Measurements from ENCODE around the gene CA4.

The CA4 gene

GRCh38 chr17:60173304-60173819 is 23.6 kb downstream of the CA4 start (continued):
- TF ChIP-seq, protein P1, sequence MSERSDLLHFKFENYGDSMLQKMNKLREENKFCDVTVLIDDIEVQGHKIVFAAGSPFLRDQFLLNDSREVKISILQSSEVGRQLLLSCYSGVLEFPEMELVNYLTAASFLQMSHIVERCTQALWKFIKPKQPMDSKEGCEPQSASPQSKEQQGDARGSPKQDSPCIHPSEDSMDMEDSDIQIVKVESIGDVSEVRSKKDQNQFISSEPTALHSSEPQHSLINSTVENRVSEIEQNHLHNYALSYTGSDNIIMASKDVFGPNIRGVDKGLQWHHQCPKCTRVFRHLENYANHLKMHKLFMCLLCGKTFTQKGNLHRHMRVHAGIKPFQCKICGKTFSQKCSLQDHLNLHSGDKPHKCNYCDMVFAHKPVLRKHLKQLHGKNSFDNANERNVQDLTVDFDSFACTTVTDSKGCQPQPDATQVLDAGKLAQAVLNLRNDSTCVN (tag by site-specific recombination; optimal IDR thresholded peaks at IDR 0.05): no peak
- TF ChIP-seq ZFP3 (tag by site-specific recombination; IDR thresholded peaks at IDR 0.05; ENCODE audit: low read depth) (no peak), ZNF366 (tag by site-specific recombination; conservative IDR thresholded peaks at IDR 0.05) (peak; percentile 99), ZBTB21 (tag by site-specific recombination; IDR thresholded peaks at IDR 0.05) (peak; percentile 95), OVOL3 (tag by site-specific recombination; IDR thresholded peaks at IDR 0.05) (peak; percentile 73; the same call in 1 of the 2 replicates), ZNF221 (tag by site-specific recombination; IDR thresholded peaks at IDR 0.05; ENCODE audit: borderline replicate concordance) (no peak), ZFHX2 (tag by site-specific recombination; conservative IDR thresholded peaks at IDR 0.05) (no peak), ZBTB20 (tag by site-specific recombination; IDR thresholded peaks at IDR 0.05) (peak; percentile 70), ZNF423 (tag by site-specific recombination; IDR thresholded peaks at IDR 0.05) (0 out of 2 replicates have a peak, but pooled peaks have one; percentile 15), EGR2 (tag by site-specific recombination; IDR thresholded peaks at IDR 0.05; ENCODE audit: low read depth) (no peak), ZNF704 (tag by site-specific recombination; IDR thresholded peaks at IDR 0.05) (no peak), ZNF157 (tag by site-specific recombination; IDR thresholded peaks at IDR 0.05) (no peak), ZNF488 (tag by site-specific recombination; IDR thresholded peaks at IDR 0.05) (no peak), ZBTB8A (tag by site-specific recombination; IDR thresholded peaks at IDR 0.05) (no peak), ZNF433 (tag by site-specific recombination; IDR thresholded peaks at IDR 0.05; ENCODE audit: low read depth) (no peak), ZNF132 (tag by site-specific recombination; IDR thresholded peaks at IDR 0.05; ENCODE audit: borderline replicate concordance) (no peak), ZNF677 (tag by site-specific recombination; IDR thresholded peaks at IDR 0.05) (no peak), ZNF658 (tag by site-specific recombination; IDR thresholded peaks at IDR 0.05) (no peak), ZNF214 (tag by site-specific recombination; IDR thresholded peaks at IDR 0.05; ENCODE audit: borderline replicate concordance) (no peak), ZNF776 (tag by site-specific recombination; IDR thresholded peaks at IDR 0.05; ENCODE audit: borderline replicate concordance) (no peak), ZFP69B (tag by site-specific recombination; IDR thresholded peaks at IDR 0.05) (peak; percentile 79), ZNF133 (tag by site-specific recombination; IDR thresholded peaks at IDR 0.05) (no peak), ZNF596 (tag by site-specific recombination; IDR thresholded peaks at IDR 0.05) (no peak), YY2 (tag by site-specific recombination; IDR thresholded peaks at IDR 0.05) (no peak), ZBTB7A (tag by site-specific recombination; IDR thresholded peaks at IDR 0.05; ENCODE audit: low read depth) (no peak; the same call in 1 of the 2 replicates), GLI2 (tag by site-specific recombination; IDR thresholded peaks at IDR 0.05; ENCODE audit: borderline replicate concordance, low read depth) (peak; percentile 89; the same call in 1 of the 2 replicates), ZNF2 (tag by site-specific recombination; IDR thresholded peaks at IDR 0.05) (peak; percentile 98), HOXD13 (CRISPR knock-in tag; IDR thresholded peaks at IDR 0.05; ENCODE audit: borderline replicate concordance) (no peak), BCL6B (tag by site-specific recombination; IDR thresholded peaks at IDR 0.05) (peak; percentile 75; the same call in 1 of the 2 replicates), YY1 (tag by site-specific recombination; IDR thresholded peaks at IDR 0.05) (no peak)

Data from HEK293 (cell line).